NCI-H1436 (cell line): ENCODE results near the gene IL17RA.
"Not testable (repeated sequence)": the region's sequence is repeated elsewhere in the genome, so short reads cannot be mapped to it uniquely, and the experiment has no call there.

Experiments
- DNase-seq: peaks from one replicate; lab custom pipeline; 2025; lab: John Stamatoyannopoulos, UW

Gene IL17RA, protein sequence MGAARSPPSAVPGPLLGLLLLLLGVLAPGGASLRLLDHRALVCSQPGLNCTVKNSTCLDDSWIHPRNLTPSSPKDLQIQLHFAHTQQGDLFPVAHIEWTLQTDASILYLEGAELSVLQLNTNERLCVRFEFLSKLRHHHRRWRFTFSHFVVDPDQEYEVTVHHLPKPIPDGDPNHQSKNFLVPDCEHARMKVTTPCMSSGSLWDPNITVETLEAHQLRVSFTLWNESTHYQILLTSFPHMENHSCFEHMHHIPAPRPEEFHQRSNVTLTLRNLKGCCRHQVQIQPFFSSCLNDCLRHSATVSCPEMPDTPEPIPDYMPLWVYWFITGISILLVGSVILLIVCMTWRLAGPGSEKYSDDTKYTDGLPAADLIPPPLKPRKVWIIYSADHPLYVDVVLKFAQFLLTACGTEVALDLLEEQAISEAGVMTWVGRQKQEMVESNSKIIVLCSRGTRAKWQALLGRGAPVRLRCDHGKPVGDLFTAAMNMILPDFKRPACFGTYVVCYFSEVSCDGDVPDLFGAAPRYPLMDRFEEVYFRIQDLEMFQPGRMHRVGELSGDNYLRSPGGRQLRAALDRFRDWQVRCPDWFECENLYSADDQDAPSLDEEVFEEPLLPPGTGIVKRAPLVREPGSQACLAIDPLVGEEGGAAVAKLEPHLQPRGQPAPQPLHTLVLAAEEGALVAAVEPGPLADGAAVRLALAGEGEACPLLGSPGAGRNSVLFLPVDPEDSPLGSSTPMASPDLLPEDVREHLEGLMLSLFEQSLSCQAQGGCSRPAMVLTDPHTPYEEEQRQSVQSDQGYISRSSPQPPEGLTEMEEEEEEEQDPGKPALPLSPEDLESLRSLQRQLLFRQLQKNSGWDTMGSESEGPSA

DNA sequence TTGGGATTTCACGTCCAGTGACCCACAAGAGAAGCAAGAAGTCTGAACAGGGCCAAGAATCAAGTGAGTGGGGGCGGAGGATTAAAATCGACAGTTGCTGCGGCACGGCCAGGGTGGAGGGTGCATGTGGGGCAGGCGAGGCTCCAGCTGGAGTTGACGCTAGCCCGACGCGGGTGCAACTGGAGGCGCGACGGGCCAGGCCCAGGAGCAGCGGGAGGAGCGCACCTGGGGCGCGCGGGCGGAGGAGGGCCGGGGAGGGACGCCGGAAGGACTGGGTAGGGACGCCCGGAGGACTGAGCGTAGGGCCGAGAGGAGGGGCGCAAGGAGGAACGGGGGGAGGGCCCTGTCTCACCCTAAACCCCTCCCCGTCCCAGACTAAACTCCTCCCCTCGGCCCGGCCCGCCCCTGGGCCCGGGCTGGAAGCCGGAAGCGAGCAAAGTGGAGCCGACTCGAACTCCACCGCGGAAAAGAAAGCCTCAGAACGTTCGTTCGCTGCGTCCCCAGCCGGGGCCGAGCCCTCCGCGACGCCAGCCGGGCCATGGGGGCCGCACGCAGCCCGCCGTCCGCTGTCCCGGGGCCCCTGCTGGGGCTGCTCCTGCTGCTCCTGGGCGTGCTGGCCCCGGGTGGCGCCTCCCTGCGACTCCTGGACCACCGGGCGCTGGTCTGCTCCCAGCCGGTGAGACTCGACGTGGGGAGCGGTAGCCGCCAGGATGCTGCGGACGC, at the start of gene IL17RA:
Gene IL17RA (plus strand): TSS at position 447 of the 723 bp plus-strand sequence. CDS start 92 bp downstream, at position 539.
- DNase-seq = peak; percentile 91

DNA sequence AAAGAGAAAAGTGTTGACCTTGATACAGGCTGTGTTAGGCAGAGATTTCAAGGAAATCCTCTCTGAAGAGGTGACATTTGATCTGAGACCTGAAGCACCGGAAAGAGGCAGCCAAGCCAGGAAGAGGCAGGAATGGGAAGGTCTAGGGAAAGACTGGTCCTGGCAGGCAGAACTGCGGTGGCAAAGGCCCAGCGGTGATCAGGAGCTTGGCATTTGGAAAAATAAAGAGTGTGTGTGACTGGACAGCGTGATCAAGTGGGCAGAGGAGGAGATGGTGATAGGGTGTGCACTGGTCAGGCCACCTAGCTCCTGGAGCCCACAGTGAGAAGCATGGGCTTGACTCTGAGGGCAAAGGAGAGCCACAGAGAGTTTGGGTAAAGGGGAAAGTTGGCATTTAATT, 49.6 kb upstream of the IL17RA start:
- no peak for DNase-seq

DNA sequence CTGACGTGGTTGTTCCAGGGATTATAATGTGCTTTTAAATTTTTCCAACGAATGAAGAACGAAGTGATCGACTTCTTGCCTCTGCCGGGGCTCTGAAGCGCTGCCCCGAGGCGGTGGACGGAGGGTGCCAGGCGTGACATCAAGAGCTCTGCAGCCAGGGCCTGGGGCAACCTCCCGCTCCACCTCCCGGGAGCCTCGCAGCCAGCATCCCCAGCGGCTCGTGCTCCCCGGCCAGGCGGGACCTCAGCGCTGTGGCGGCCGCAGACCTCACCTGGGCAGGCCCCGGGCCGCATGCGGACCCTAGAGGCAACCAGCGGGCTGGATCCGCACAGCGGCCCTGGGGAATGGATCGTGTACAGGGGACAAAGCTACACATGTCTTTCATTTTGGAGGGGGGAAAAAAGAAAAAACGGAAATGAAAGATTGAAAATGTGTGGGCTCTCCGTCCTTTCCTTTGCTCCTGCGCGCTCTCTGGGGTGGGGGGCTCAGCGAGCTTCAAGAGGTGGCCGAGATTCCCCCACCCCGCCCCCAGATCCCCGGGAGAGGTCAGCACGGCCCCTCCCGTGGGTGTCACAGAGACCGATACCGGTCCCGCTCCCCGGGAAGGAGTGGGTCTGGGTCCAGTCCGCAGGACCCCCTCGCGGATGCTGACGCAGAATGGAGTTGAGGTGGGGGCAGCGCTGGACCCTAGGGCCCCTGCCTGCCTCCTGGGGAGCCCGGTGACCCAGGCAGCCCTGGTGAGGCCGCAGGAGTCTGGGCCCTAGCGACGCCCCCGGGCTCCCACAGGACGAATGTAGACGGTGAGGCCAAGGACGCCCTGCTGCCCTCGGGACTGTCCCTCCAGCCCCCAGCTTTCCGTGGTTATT, 48.6 kb upstream of the IL17RA start:
- not testable (repeated sequence) for DNase-seq

DNA sequence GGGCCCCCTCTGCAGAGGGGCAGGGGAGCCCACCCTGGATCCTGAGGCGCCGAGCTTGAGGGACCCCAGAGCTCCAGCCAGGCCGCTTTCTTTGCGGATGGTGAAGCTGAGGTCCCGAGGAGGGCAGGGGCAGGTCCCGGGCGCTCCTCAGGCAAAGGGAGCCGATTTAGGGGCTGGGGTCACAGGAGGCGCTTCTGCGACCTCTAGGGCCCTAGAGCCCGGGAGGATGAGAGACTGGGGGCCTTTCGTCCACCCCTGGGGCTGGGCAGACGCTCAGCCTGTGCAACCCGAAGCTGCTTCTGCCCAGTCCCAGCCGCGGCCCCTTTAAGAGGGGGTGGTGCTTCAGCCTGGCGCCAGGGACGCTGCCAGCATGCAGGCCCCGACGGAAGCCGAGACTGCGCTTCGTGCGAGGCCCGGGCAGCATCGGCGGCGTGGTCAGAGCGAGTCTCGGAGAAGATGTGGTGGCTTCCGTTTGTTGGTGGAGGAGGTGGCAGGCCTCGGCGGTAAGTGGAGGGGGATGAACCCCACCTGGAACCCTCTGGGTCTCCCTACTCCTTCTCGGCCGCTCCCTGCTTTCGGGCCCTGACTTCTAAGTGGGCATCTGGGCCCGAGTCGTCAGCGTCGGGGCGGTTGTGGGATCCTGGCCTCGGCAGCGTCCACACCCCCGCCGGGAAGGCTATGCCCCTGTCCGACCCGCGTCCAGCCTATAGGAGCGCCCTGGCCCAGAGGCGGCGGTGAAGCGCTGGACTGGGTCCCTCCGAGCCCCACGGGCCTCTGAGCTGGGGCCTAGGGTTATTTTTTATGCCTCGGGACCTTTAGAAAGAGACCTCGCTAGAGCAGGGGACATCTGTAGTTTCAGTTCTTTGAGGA, 47.7 kb upstream of the IL17RA start:
- DNase-seq = not testable (repeated sequence)

DNA sequence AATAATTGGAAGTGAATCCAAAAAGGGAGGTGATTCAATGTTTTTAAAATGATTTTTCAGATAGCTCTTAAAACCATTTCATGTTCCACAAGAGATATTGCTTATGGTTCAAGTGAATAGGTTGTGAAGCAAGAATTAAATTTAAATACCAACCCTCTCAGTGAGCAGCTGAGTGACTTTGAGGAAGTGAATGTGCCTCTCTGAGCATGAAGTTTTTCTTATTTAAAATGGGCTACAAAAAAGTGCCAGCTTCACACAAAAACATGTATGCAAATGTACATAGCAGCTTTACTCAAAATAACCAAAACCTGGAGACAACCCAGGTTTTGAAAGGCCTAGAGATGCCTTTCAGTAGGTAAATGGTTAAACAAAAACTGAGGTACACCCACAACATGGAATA, 41.3 kb upstream of the IL17RA start:
- no peak for DNase-seq

DNA sequence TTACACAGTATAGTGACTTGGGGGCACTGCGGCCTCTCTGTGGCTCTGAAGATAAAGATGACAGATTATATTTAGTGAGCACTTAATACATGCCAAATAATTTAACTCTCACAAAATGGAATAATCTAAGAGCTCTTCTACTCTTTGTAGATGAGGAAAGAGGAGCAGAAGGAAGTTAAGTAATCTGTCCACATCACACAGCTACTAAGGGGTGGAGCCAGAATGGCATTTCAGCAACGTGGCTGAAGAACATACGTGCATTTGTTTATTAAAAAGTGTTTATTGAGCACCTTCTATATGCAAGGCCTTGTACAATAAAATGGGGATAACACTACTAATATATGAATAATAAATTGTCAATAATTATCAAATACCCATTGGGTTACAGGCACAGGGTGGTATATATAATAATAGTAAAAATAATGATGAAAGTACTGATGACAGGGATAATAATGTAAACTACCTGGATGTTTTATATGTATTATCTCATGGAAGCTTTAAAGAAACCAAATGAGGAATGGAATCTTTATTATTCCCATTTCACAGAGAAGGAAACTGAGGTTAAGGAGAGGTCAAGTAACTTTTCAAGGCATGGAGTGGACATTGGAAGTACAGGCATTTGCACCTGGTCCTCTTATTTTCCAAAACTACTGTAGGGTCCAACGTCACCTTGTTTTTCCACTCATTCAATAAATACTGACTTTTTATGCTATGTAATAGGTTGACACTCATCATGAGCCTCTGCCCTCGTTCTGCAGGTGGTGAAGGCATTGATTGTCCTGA, 38.0 kb upstream of the IL17RA start:
- DNase-seq = no peak

DNA sequence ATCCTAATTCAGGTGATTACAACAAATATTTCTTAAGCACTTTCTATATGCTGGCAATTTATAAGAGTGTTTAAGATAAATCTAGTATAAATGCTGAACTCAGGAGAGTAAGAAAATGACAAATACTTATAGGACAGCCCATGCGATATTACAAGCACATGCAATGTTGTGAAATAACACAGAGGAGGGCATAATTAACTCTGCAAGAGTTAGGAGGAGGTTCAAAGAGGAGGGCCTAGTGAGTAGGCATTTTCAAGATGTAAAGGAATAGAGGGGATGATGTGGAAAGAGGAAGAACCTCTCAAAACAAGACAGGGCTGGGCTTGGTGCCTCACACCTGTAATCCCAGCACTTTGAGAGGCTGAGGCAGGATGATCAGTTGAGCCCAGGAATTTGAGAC, 37.1 kb upstream of the IL17RA start:
- no peak for DNase-seq

DNA sequence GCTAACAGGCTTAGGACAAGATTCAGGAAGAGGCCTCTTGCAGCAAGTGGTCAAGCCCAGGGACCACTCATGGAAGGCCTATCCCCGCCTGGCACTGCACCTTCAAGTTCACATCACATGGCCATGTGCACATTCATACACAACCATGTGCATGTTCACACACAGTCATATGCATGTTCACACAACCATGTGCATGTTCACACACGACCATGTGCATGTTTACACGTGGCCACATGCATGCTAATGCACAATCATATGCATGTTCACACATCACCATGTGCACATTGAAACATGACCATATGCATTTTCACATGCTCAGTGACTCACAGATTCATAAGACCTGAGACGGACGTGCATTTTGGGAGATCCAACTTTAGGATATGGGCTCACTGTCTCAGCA, 28.7 kb upstream of the IL17RA start:
- DNase-seq = no peak

DNA sequence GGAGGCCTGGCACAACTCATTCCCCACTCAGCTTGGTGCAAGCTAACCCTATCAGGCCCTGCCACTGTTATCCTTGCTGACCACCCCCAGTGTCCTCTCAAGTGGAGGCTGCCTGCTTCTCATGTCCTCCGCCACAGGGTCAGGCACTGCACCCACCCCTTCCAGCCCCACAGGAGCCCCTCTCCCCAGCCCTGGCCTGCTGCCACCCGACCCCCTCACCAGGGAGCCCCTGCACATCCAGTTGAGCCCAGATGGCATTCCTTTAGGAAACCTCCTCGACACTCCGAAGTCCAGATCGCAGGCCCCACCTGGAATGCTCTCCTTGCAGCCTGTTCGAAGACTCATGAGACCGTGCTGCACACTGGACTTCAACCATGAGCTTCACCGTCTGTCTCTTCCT, 28.0 kb upstream of the IL17RA start:
- no peak for DNase-seq

DNA sequence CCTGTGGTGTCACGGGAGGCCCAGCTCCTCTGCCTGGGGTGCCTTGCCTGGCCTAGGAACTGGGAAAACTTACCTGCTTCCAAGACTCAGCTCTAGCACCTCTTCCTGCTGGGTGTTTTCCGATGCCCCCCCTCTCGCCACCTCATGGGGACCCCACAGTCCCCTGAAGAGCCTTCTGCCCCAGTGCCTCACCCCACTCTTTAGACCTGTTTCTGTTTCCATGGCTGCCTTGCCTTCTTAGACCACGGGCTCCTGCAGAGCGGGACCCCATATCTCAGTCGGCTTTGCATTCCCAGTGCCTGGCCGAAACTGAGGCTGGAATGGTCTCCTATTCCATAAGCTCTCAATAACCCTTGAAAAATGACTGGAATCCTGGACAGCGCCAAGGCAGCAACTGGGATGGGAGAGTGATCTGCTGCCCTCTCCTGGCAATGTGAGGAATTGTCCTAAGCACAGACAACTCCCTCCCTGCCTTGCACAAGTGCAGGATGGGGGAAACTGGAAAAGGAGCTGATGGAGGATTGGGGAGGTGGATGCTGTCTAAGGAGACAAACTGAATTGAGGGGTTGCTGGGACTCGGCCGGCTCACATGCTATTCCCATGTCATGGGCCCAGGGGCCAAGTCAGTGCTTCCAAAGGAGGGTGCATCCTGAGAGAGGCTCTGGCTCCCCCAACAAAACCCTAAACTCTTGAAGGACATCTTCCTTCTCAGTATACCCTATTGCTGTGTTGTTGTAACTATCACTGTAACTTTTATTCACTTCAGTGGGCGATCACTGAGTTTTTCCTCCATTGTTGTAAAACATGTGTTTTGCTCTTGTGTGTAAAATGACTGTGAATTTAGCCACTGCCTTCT, 26.6 kb upstream of the IL17RA start:
- DNase-seq = peak; percentile 46

DNA sequence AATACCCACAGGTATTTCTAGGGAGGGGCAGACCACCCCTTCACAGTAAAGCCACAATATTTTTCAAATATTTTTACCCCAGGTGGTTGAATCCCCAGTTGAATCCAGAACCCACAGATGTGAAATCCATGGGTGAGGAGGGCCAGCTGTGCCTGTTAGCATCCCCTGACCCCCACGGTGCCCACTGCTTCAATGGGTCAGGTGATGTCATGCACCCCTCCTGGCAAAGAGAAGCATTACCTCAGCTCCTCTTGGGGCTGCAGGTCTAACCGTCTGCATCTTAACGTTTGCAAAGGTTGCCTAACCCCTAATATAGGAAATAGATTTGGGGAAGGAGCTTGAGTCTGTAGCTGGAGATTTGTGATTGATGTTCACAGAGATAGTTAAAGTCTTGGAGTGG, 24.7 kb upstream of the IL17RA start:
- DNase-seq = no peak

DNA sequence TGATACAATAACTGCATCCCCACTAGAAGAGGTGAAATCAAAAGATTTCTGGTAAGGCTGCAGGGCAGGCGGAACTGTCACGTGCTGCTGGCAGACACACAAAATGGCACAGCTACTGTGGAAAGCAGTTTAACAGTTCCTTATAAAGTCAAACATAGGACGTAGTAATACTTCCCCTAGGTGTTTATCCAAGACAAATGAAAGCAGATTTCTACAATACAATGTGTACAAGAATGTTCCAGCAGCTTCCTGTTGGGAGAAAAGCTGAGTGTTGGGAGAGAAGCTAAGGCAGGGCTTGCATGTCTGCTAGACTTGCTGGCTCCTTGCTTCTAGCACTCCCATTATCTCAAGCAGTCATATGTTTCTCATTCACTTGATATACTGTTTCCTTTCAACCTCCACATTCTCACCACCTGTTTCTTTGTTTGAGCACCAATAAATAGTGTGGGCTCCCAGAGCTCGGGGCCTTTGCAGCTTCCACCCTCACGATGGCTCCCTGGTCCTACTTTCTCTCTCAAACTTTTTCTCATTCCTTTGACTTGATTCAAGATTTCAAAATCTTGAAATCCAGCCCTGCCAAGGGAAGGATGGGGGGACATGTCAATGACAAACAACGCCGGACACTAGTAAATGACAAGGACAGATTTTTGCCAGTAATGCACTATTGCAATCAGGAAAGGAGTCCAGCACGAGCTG, 21.2 kb upstream of the IL17RA start:
- DNase-seq = no peak

DNA sequence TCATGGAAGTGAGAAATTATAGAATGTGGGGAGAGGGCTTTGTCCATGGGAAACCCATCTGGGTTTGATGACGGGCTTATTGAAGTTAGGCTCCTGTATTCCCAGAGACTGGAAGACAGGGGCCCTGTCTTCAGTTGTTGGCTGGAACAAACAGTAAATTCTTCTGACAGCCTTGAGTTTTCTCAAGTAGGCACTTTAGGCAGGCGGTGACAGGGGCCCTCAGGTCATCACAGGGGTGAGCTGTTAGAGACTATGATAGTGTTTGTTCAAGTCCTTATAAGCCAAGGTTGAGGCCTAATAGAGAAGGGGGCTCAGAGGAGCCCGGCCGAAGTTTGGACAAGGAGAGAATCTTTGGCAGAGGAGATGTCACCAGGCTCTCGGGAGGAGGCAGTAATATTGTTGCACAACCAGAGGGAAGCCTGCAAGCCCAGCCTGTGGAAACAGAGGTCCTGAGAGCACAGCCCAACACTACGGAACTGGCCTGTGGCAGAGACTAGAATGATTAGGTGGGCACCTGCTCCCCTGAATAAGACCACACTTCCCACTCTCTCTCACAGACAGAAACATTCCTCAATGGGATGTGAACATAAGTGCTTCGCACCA, 20.2 kb upstream of the IL17RA start:
- DNase-seq = no peak

DNA sequence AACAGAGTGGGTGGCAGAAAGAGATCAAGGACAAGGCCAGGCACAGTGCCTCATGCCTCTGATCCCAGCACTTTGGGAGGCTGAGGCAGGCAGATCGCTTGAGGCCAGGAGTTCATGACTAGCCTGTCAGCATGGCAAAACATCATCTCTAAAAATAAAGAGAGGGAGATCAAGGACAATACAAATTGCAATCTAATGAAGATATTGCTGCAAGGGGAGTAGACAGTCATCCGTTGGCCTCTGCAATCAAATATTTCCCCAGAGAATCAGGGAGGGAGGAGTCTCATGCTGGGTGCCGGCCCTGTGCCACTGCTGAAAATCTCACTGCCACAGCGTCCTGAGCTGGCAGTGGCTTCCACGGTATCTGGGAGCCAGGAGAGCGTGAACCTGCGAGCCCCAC, 19.4 kb upstream of the IL17RA start:
- peak; percentile 8 for DNase-seq

DNA sequence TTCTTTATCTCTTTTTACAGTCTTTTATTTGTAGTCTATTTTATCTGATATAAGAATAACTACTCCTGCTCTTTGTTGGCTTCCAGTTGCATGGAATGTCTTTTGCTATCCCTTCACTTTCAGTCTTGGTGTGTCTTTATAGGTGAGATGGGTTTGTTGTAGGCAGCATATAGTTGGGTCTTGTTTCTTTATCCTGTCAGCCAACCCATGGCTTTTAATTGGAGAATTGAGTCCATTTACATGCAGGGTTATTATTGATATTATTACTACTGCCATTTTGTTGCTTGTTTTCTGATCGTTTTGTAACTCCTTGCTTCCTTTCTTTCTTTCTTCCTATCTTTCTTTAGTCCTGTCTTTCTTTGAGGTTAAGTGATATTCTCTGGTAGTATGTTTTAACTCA, 11.9 kb upstream of the IL17RA start:
- DNase-seq = no peak

DNA sequence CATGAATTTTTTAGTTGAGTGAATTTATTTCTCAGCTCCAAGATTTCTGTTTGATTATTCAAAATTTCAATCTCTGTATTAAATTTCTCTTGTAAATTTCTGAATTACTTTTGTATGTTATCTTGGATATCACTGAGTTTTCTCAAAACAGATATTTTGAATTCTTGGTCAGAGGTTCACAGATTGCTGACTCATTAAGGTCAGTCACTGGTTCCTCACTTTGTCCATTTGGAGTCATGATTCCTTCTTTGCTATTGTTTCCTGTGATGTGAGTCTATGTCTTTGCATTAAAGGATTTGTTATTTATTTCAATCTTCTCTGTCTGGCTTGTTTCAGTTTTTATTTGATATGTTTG, 10.2 kb upstream of the IL17RA start:
- no peak for DNase-seq

DNA sequence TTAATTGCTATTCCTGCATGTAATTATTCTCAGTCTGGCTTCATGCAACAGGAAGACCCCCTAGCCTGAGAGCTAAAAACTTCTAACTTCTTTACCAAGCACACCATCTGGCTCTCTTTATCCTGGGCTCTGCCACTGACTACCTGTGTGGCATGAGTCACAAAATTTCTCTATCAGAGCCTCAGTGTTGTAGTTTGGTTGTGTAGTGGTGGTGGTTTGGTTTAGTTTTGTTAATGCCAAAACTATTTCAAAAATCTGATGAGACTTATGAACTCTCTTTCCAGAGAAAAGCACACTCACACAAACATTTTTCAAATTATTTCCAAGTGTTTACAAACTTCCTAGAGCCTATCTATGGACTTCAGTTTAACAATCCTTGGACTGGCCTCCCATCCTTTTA, 7.5 kb upstream of the IL17RA start:
- no peak for DNase-seq

DNA sequence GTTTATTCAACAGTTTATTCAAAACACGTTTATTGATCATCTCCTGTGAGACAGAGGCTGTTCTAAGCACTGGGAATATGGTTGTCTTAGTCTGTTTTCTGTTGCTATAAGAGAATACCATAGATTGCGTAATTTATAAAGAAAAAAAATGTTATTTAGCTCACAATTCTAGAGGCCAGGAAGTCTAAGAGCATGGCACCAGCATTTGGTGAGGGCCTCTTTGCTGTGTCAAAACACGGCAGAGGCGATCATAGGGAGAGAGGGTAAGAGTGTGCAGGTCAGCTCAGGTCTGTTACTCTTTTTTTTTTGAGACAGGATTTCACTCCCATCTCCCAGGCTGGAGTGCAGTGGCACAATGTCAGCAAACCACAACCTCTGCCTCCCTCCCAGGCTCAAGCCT, 5.2 kb upstream of the IL17RA start:
- no peak for DNase-seq
